ENCODE results near the gene LRIG3. TPM values are rescaled to one million over a fixed set of nuclear protein-coding genes. Genes with fewer than 3 reads are reported as not detected.

LRIG3 gene
- total and polyA plus RNA-seq, 4 donors = 2.9 to 17.0 (median 10.7) TPM

- Histone ChIP-seq H3K9ac (ENCODE audit: low read depth in 1 of 2, low read length in 2 of 2) (no peak overlapping the region), H3K27ac (ENCODE audit: low read depth in 1 of 2, low read length in 2 of 2) (no peak overlapping the region), H3K4me3 (ENCODE audit: low read depth in 1 of 3, low read length in 3 of 3) (no peak overlapping the region), H3K36me3 (ENCODE audit: control insufficient read depth in 4 of 4, insufficient read depth in 3 of 4, low read depth in 1 of 4, low read length in 3 of 4) (no peaks in the 10 kb centered on the region), H3K27me3 (ENCODE audit: control insufficient read depth in 4 of 4, insufficient read depth in 4 of 4, low read length in 3 of 4) (no peaks in the 10 kb centered on the region), H3K9me3 (ENCODE audit: control insufficient read depth in 4 of 4, low read length in 3 of 4) (no peaks in the 10 kb centered on the region), H3K4me1 (ENCODE audit: control insufficient read depth in 4 of 4, insufficient read depth in 4 of 4, low read length in 3 of 4) (peaks cover 0 to 8% (median 0%) of the 10 kb centered on the region in 4 donors)
- TF ChIP-seq REST (IDR thresholded peaks at IDR 0.05) (no peak), TAF1 (conservative IDR thresholded peaks at IDR 0.05) (no peak), RXRA (IDR thresholded peaks at IDR 0.05) (no peak), GABPA (IDR thresholded peaks at IDR 0.05 in 1 of 2, conservative IDR thresholded peaks at IDR 0.05 in 1 of 2) (no peak), FOXA2 (IDR thresholded peaks at IDR 0.05) (no peak), SP1 (IDR thresholded peaks at IDR 0.05) (no peak), FOXA1 (IDR thresholded peaks at IDR 0.05) (no peak), ATF3 (IDR thresholded peaks at IDR 0.05) (no peak), RAD21 (IDR thresholded peaks at IDR 0.05) (no peak), NR2F2 (IDR thresholded peaks at IDR 0.05) (no peak), MAX (IDR thresholded peaks at IDR 0.05) (no peak), CTCF (IDR thresholded peaks at IDR 0.05; ENCODE audit: low read depth, low read length, missing input control) (no peak), HNF4G (IDR thresholded peaks at IDR 0.05) (no peak), HNF4A (conservative IDR thresholded peaks at IDR 0.05) (no peak), YY1 (IDR thresholded peaks at IDR 0.05) (no peak), EGR1 (IDR thresholded peaks at IDR 0.05; ENCODE audit: low read depth in 2 of 2) (no peak), JUND (IDR thresholded peaks at IDR 0.05) (no peak), ZBTB33 (IDR thresholded peaks at IDR 0.05) (no peak)
- DNase-seq (ENCODE audit: low spot score) = no peak
These were observed 6.3 kb upstream of the LRIG3 start for GRCh38 chr12:58926586-58926985.

All from liver (tissue), 9 donors.